Common myeloid progenitor, CD34-positive (primary cell): ENCODE data around the gene SNORC.

Source experiments
- CTCF ChIA-PET: fragments of 350-600 bp; sonication (Branson Sonifier 250); formaldehyde crosslinking; loops from one replicate; lab custom pipeline; 2021; ENCODE audit warnings: antibody characterized with exemption; lab: Charles Lee
- POLR2A ChIA-PET: fragments of 350-600 bp; sonication (Branson Sonifier 250); formaldehyde crosslinking; loops from one replicate; lab custom pipeline; 2021; ENCODE audit warnings: antibody characterized with exemption; lab: Charles Lee
- DNase-seq, 3 donors: peaks; one replicate each; pipeline versions ENCODE4 v3.0.0 to v3.0.0-alpha.2; 2013
- H3K27ac ChIP-seq, 2 experiments: 1 replicate in 1 of 2; 2 replicates in 1 of 2; pipeline ENCODE4 v1.7.0; 2013; ENCODE audit warnings: inconsistent platforms in 2 of 2, low read length in 2 of 2, mild to moderate bottlenecking in 2 of 2, low read depth in 1 of 2, moderate library complexity in 1 of 2; ENCODE audit not compliant: severe bottlenecking in 2 of 2, insufficient read depth in 1 of 2, poor library complexity in 1 of 2
- H3K27me3 ChIP-seq, 5 experiments: replicated peaks in 2 of 5; 1 replicate in 3 of 5; 2 replicates in 2 of 5; pipeline versions ENCODE4 v1.6.1 to v1.7.0; 2013; ENCODE audit warnings: low read length in 4 of 5, mild to moderate bottlenecking in 2 of 5, moderate library complexity in 2 of 5, inconsistent platforms in 1 of 5; ENCODE audit not compliant: insufficient read depth in 5 of 5, control insufficient read depth in 4 of 5
- H3K36me3 ChIP-seq, 4 experiments: 1 replicate in 2 of 4; 2 replicates in 2 of 4; pipeline versions ENCODE4 v1.6.1 to v1.7.0; 2013; ENCODE audit warnings: low read length in 3 of 4, control low read depth in 1 of 4, mild to moderate bottlenecking in 1 of 4; ENCODE audit not compliant: control insufficient read depth in 4 of 4, insufficient read depth in 4 of 4
- H3K4me1 ChIP-seq, 4 experiments: 1 replicate in 3 of 4; 2 replicates in 1 of 4; pipeline versions ENCODE4 v1.6.1 to v1.7.1; 2013; ENCODE audit warnings: low read length in 3 of 4, mild to moderate bottlenecking in 3 of 4, control low read depth in 1 of 4, inconsistent platforms in 1 of 4, moderate library complexity in 1 of 4; ENCODE audit not compliant: control insufficient read depth in 4 of 4, insufficient read depth in 4 of 4; ENCODE audit errors: control extremely low read depth in 1 of 4
- H3K4me3 ChIP-seq, 7 experiments: 1 replicate in 4 of 7; 2 replicates in 3 of 7; pipeline versions ENCODE4 v1.5.1 to v1.7.0; 2013; ENCODE audit warnings: mild to moderate bottlenecking in 7 of 7, low read length in 6 of 7, moderate library complexity in 6 of 7, inconsistent platforms in 2 of 7, low read depth in 2 of 7, control low read depth in 1 of 7; ENCODE audit not compliant: insufficient read depth in 4 of 7, control insufficient read depth in 1 of 7; ENCODE audit errors: extremely low read depth in 1 of 7
- H3K9me3 ChIP-seq, 5 experiments: 1 replicate in 4 of 5; 2 replicates in 1 of 5; pipeline versions ENCODE4 v1.6.1 to v1.7.1; 2013; ENCODE audit warnings: low read length in 4 of 5, mild to moderate bottlenecking in 2 of 5, inconsistent platforms in 1 of 5, low read depth in 1 of 5, moderate library complexity in 1 of 5; ENCODE audit not compliant: control insufficient read depth in 4 of 5, insufficient read depth in 2 of 5; ENCODE audit errors: control extremely low read depth in 1 of 5
- WGBS: methylation state at CpG from one replicate; pipeline ENCODE4 v1.1.5; 2013; ENCODE audit not compliant: insufficient coverage; 5-methylcytosine and 5-hydroxymethylcytosine counted together

Gene SNORC

GRCh38 chr2:232852676-232853075, 17.4 kb upstream of the SNORC start:
- ChIA-PET CTCF (interaction anchor here (0.7 to 4.1 kb wide), 14 partner anchors 8 to 401 kb away, joined by 3 to 24 read pairs (median 6); partner anchors contain the start of genes ATG16L1 and INPP5D), POLR2A (no interaction called here)
- DNase-seq, result no peak
- H3K27me3 ChIP-seq, result no peaks in the 10 kb centered on the region
- no CpG with 5 or more reads among the region's 2 CpGs for WGBS
- H3K9me3 ChIP-seq, result no peaks in the 10 kb centered on the region
- H3K4me3 ChIP-seq, result no peak overlapping the region
- peaks cover 22 to 74% (median 54%) of the 10 kb centered on the region in 4 experiments for H3K36me3 ChIP-seq
- peaks cover 0 to 1% (median 0%) of the 10 kb centered on the region in 4 experiments for H3K4me1 ChIP-seq
- no peak overlapping the region for H3K27ac ChIP-seq

GRCh38 chr2:232854082-232854481, 16.0 kb upstream of the SNORC start:
- no peak for DNase-seq
- POLR2A ChIA-PET, result interaction anchor here (1.0 kb wide), 1 partner anchor 12 kb away, joined by 3 read pairs; no protein-coding TSS in a partner anchor

GRCh38 chr2:232857158-232857563, 12.9 kb upstream of the SNORC start:
- CTCF ChIA-PET, result interaction anchor here (1.9 kb wide), 1 partner anchor 197 kb away, joined by 6 read pairs; no protein-coding TSS in a partner anchor

More at GRCh38 chr2:232854082-232854481, 16.0 kb upstream of the SNORC start:
- Histone ChIP-seq H3K27ac (no peak overlapping the region), H3K4me1 (peaks cover 0 to 1% (median 0%) of the 10 kb centered on the region in 4 experiments), H3K9me3 (no peaks in the 10 kb centered on the region), H3K27me3 (no peaks in the 10 kb centered on the region), H3K4me3 (no peak overlapping the region), H3K36me3 (peaks cover 26 to 74% (median 51%) of the 10 kb centered on the region in 4 experiments)
- 100% methylated on average over 3 of the region's 7 CpGs for WGBS
- CTCF ChIA-PET, result interaction anchor here (0.7 to 4.1 kb wide), 14 partner anchors 12 to 400 kb away, joined by 3 to 24 read pairs (median 6); partner anchors contain the start of genes ATG16L1 and INPP5D

DNA sequence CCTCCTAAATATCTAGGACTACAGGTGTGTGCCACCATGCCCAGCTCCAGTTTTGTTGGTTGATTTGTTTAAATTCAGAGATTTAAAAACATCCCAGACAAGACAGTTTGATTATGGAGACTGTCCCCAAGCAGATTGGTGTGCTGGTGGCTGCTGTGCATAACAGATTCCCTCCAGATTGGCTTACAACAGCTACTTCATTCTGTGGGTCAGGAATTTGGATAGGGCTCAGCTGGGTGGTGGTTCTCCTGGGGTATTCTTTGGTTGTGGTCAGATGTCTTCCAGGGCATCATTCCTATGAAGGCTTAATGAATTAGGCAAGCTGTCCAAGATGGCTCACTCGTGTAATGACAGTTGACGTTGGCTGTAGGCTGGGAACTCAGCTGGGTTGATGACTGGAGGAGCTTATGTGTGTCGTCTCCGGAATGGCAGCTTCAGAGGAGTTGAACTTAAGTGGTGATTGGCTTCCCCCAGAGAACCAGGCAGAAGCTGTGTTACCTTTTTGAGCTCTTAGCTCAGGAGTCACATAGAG, 10.6 kb upstream of the SNORC start:
- ChIA-PET CTCF (no interaction called here), POLR2A (no interaction called here)
- 98% methylated on average over 4 of the region's 4 CpGs for WGBS

More at GRCh38 chr2:232857158-232857563, 12.9 kb upstream of the SNORC start:
- no peak overlapping the region for H3K4me3 ChIP-seq
- DNase-seq, result no peak
- peaks cover 19 to 63% (median 43%) of the 10 kb centered on the region in 4 experiments for H3K36me3 ChIP-seq
- WGBS, result 100% methylated on average over 1 of the region's 4 CpGs
- H3K9me3 ChIP-seq, result no peaks in the 10 kb centered on the region
- POLR2A ChIA-PET, result no interaction called here
- peaks cover 0 to 1% (median 0%) of the 10 kb centered on the region in 4 experiments for H3K4me1 ChIP-seq
- no peaks in the 10 kb centered on the region for H3K27me3 ChIP-seq
- no peak overlapping the region for H3K27ac ChIP-seq

DNA sequence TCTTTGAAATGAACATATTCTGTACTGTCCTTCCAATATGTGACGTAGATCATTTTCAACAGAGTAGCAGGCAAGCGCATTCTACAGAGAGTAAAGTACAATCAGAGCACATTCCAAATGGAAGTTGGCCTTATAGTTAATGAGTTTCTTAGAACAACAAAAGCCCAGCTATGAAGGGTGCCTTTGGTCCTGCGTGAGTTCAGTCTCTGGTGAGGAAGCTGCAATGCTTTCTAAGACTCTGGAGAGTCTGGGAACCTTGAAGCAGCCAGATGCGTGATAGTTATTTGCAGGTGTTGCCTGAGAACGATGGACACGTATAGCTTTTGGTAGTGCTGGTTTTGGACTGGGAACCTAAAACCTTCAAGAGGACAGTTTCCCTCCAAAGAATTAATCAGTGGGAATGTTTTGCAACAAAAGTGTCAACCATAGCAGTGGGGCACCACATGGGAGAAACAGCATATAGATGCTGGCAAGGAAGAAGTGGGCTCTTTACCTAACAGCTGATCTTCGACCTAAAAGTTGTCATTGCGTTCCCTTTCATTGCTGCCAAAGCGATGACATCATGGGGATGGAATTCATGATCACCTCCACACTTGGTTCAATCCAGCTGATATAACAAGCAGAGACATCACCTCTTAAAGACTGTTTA, 9.3 kb upstream of the SNORC start:
- Histone ChIP-seq H3K4me3 (no peak overlapping the region), H3K4me1 (no peaks in the 10 kb centered on the region), H3K27ac (no peak overlapping the region), H3K36me3 (peaks cover 17 to 52% (median 35%) of the 10 kb centered on the region in 4 experiments), H3K27me3 (no peaks in the 10 kb centered on the region), H3K9me3 (no peaks in the 10 kb centered on the region)
- WGBS, result 100% methylated on average over 7 of the region's 9 CpGs
- ChIA-PET POLR2A (no interaction called here), CTCF (interaction anchor here (0.7 to 1.4 kb wide), 2 partner anchors 8 to 25 kb away, joined by 3 read pairs; no protein-coding TSS in a partner anchor)
- DNase-seq, result no peak

More for the DNA sequence above, 10.6 kb upstream of the SNORC start:
- Histone ChIP-seq H3K27me3 (no peaks in the 10 kb centered on the region), H3K9me3 (no peaks in the 10 kb centered on the region), H3K27ac (no peak overlapping the region), H3K4me1 (no peaks in the 10 kb centered on the region), H3K4me3 (no peak overlapping the region), H3K36me3 (peaks cover 19 to 58% (median 40%) of the 10 kb centered on the region in 4 experiments)
- DNase-seq, result no peak

GRCh38 chr2:232861353-232861752, 8.7 kb upstream of the SNORC start:
- Histone ChIP-seq H3K27ac (no peak overlapping the region), H3K9me3 (no peaks in the 10 kb centered on the region), H3K27me3 (no peaks in the 10 kb centered on the region), H3K4me3 (no peak overlapping the region), H3K36me3 (peaks cover 16 to 45% (median 32%) of the 10 kb centered on the region in 4 experiments), H3K4me1 (no peaks in the 10 kb centered on the region)
- DNase-seq, result no peak
- ChIA-PET CTCF (interaction anchor here (1.4 to 1.7 kb wide), 3 partner anchors 9 to 192 kb away, joined by 3 to 5 read pairs (median 5); no protein-coding TSS in a partner anchor), POLR2A (no interaction called here)
- WGBS, result 100% methylated on average over 3 of the region's 5 CpGs

DNA sequence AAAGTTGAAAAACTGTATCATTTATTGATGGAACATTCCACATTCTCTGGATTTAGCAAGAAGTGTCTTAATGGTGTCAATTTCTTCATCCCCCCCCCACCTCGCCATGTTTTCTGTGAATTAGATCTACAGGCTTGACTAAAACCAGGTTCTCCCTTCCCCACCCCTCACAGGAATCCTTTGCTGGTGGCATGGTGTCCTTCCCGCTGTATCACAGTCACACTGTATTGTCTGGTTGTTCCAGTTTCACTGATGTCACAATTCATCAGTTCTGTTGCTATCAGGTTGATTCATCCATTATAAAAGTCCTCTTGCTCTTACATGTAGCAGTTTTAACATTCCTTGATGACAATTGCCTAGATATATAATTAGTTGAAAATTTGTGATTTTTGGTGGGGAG, 6.1 kb upstream of the SNORC start:
- Histone ChIP-seq H3K27ac (no peak overlapping the region), H3K27me3 (no peaks in the 10 kb centered on the region), H3K36me3 (peaks cover 5 to 21% (median 13%) of the 10 kb centered on the region in 4 experiments), H3K4me3 (no peak overlapping the region), H3K4me1 (no peaks in the 10 kb centered on the region), H3K9me3 (no peaks in the 10 kb centered on the region)
- CTCF ChIA-PET, result no interaction called here
- 100% methylated on average over 1 of the region's 2 CpGs for WGBS
- POLR2A ChIA-PET, result no interaction called here
- DNase-seq, result no peak
